ENCODE measurements around the gene LPAR1. TPM values are rescaled to one million over a fixed set of nuclear protein-coding genes. Genes with fewer than 3 reads are reported as not detected.

LPAR1 gene
- total RNA-seq, 1 donor from 2014 or later = 16.8 TPM

DNA sequence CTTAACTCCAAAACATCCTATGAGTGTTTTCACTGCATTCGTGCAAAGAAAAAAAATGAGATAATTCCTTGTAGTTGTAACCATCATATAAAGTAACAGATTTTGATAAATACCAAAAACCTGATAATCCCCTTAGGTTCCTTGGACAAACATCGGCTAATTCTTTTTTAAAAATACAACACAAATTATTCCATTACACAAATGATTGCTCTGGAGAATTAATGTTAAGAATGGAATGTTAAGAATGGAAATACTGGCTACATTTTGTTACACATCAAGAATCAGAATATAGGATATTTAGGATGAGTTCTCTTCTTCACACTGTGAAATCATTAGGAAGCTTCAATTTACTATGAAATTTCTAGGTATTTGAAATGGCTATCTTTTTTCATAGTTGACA is 139.4 kb downstream of the LPAR1 start:
- DNase-seq (ENCODE audit: low read depth) (no peak), FAIRE-seq (no peak)
- H3K4me3 ChIP-seq (ENCODE audit: low read depth, low read length) = no peak overlapping the region
- H3K27me3 ChIP-seq (ENCODE audit: control insufficient read depth, insufficient read depth, low read length) = no peaks in the 10 kb centered on the region
- TF ChIP-seq, protein P1, sequence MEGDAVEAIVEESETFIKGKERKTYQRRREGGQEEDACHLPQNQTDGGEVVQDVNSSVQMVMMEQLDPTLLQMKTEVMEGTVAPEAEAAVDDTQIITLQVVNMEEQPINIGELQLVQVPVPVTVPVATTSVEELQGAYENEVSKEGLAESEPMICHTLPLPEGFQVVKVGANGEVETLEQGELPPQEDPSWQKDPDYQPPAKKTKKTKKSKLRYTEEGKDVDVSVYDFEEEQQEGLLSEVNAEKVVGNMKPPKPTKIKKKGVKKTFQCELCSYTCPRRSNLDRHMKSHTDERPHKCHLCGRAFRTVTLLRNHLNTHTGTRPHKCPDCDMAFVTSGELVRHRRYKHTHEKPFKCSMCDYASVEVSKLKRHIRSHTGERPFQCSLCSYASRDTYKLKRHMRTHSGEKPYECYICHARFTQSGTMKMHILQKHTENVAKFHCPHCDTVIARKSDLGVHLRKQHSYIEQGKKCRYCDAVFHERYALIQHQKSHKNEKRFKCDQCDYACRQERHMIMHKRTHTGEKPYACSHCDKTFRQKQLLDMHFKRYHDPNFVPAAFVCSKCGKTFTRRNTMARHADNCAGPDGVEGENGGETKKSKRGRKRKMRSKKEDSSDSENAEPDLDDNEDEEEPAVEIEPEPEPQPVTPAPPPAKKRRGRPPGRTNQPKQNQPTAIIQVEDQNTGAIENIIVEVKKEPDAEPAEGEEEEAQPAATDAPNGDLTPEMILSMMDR (IDR thresholded peaks at IDR 0.05; ENCODE audit: insufficient read depth, low read length, severe bottlenecking) = no peak
- H3K36me3 ChIP-seq (ENCODE audit: control insufficient read depth, insufficient read depth, low read length) = no peaks in the 10 kb centered on the region

DNA sequence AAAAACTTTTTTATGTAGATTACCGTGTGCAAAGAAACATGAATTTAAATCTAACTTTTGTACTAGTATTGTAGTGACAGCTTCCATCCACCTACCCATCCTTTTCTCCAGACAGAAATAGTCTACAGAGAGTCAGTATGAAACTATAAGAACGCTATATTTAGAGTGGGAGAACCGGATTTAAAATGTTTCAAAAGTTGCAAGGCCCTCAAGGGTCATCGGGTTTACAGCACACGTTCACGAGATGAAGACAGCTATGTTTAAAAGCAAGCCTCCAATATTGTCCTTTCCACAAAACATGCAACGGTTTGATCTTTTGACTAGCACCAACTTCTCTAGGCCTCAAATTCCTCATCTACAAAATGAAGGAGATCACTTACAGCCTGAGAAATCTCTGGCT is 139.9 kb downstream of the LPAR1 start:
- DNase-seq (ENCODE audit: low read depth) (no peak), FAIRE-seq (no peak)
- Histone ChIP-seq H3K27me3 (ENCODE audit: control insufficient read depth, insufficient read depth, low read length) (no peaks in the 10 kb centered on the region), H3K4me3 (ENCODE audit: low read depth, low read length) (no peak overlapping the region), H3K36me3 (ENCODE audit: control insufficient read depth, insufficient read depth, low read length) (no peaks in the 10 kb centered on the region)
- TF ChIP-seq, protein P1 (IDR thresholded peaks at IDR 0.05; ENCODE audit: insufficient read depth, low read length, severe bottlenecking) = no peak

GRCh38 chr9:110897943-110898342 is 140.3 kb downstream of the LPAR1 start:
- FAIRE-seq (no peak), DNase-seq (ENCODE audit: low read depth) (peak; percentile 38)
- TF ChIP-seq, protein P1 (IDR thresholded peaks at IDR 0.05; ENCODE audit: insufficient read depth, low read length, severe bottlenecking) = no peak
- no peak overlapping the region for H3K4me3 ChIP-seq (ENCODE audit: low read depth, low read length)
- no peaks in the 10 kb centered on the region for H3K27me3 ChIP-seq (ENCODE audit: control insufficient read depth, insufficient read depth, low read length)
- H3K36me3 ChIP-seq (ENCODE audit: control insufficient read depth, insufficient read depth, low read length) = no peaks in the 10 kb centered on the region

DNA sequence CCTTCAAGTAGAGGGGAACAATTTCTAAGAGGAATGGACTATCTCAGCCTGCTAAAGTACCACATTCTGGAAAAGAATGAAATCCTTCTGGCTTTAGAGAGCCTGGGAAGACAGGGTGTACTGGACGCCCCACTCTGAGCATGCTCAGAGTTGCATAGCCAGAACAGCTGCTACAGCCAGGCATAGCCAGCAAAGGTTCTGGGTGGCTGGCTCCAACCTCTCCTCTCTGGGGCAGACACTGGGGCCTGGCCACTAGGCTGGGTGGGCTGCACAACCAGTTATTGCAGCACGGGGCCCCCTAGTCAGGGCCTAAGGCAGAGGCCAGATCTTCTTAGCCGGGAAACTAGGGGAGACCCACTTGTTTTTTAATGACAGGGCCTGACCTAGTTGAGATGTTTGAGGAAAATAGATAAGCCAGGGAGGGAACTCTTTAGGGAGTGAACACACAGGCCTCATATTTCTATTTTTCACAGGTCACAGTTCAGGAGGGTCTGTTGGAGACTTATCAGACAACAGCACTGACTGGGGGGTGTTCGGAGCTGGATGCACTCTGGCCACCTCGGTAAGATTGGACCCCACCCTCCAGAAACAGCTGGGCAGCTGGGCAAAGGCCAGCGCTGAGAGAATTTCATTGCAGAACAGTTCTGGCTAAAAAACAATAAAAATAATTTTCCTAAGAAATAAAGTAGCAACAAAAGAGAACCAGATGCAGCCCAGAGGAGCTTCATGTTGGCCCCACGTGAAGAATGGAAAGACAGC is 142.9 kb downstream of the LPAR1 start:
- no peaks in the 10 kb centered on the region for H3K27me3 ChIP-seq (ENCODE audit: control insufficient read depth, insufficient read depth, low read length)
- no peak for FAIRE-seq
- H3K4me3 ChIP-seq (ENCODE audit: low read depth, low read length) = no peak overlapping the region
- H3K36me3 ChIP-seq (ENCODE audit: control insufficient read depth, insufficient read depth, low read length) = no peaks in the 10 kb centered on the region
- no peak for DNase-seq (ENCODE audit: low read depth)
- TF ChIP-seq, protein P1 (IDR thresholded peaks at IDR 0.05; ENCODE audit: insufficient read depth, low read length, severe bottlenecking) = no peak

- FAIRE-seq (no peak), DNase-seq (ENCODE audit: low read depth) (no peak)
- TF ChIP-seq, protein P1 (IDR thresholded peaks at IDR 0.05; ENCODE audit: insufficient read depth, low read length, severe bottlenecking) = no peak
- H3K4me3 ChIP-seq (ENCODE audit: low read depth, low read length) = no peak overlapping the region
- H3K27me3 ChIP-seq (ENCODE audit: control insufficient read depth, insufficient read depth, low read length) = no peaks in the 10 kb centered on the region
- no peaks in the 10 kb centered on the region for H3K36me3 ChIP-seq (ENCODE audit: control insufficient read depth, insufficient read depth, low read length)
Observed at GRCh38 chr9:110894731-110895130, 143.5 kb downstream of the LPAR1 start.

DNA sequence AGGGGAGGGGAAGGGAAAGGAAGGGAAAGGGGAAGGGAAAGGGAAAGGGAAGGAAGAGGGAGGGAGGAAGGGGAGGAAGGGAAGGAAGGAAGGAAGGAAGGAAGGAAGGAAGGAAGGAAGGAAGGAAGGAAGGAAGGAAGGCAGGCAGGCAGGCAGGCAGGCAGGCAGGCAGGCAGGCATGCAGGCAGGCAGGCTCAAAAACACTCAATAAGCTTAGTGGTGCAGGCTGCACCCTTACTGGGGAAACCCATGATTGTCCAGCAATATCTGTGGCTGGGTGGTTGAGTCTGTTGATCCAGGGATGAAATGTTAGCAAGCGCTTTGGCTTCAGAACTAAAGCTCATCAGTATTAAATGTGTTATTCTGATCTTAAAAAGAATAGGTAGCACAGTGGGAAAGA is 145.6 kb downstream of the LPAR1 start:
- no peaks in the 10 kb centered on the region for H3K36me3 ChIP-seq (ENCODE audit: control insufficient read depth, insufficient read depth, low read length)
- DNase-seq (ENCODE audit: low read depth) = no peak
- TF ChIP-seq, protein P1 (IDR thresholded peaks at IDR 0.05; ENCODE audit: insufficient read depth, low read length, severe bottlenecking) = no peak
- no peaks in the 10 kb centered on the region for H3K27me3 ChIP-seq (ENCODE audit: control insufficient read depth, insufficient read depth, low read length)
- H3K4me3 ChIP-seq (ENCODE audit: low read depth, low read length) = no peak overlapping the region
- FAIRE-seq = no peak
